HUES48 (cell line): ENCODE data around the gene MMRN2.
"Not testable (repeated sequence)": the region's sequence is repeated elsewhere in the genome, so short reads cannot be mapped to it uniquely, and the experiment has no call there.

Experiments
- H3K27ac ChIP-seq: one replicate; pipeline ENCODE4 v1.7.0; 2013; ENCODE audit warnings: low read depth, low read length, inconsistent platforms
- H3K27me3 ChIP-seq: 2 replicates; pipeline ENCODE4 v1.6.1; 2013; ENCODE audit warnings: mild to moderate bottlenecking, low read length; ENCODE audit not compliant: control insufficient read depth, insufficient read depth
- H3K36me3 ChIP-seq: 2 replicates; pipeline ENCODE4 v1.6.1; 2013; ENCODE audit warnings: low read length; ENCODE audit not compliant: control insufficient read depth, insufficient read depth
- H3K4me1 ChIP-seq: 2 replicates; pipeline ENCODE4 v1.6.1; 2013; ENCODE audit warnings: mild to moderate bottlenecking, low read length; ENCODE audit not compliant: control insufficient read depth, insufficient read depth
- H3K4me3 ChIP-seq: 2 replicates; pipeline ENCODE4 v1.5.1; 2013; ENCODE audit warnings: mild to moderate bottlenecking, low read depth, low read length
- H3K9ac ChIP-seq: 2 replicates; pipeline ENCODE4 v1.6.1; 2013; ENCODE audit warnings: mild to moderate bottlenecking, low read depth, low read length, moderate library complexity
- H3K9me3 ChIP-seq: 2 replicates; pipeline ENCODE4 v1.6.1; 2013; ENCODE audit warnings: low read length; ENCODE audit not compliant: control insufficient read depth, insufficient read depth

Gene MMRN2

DNA sequence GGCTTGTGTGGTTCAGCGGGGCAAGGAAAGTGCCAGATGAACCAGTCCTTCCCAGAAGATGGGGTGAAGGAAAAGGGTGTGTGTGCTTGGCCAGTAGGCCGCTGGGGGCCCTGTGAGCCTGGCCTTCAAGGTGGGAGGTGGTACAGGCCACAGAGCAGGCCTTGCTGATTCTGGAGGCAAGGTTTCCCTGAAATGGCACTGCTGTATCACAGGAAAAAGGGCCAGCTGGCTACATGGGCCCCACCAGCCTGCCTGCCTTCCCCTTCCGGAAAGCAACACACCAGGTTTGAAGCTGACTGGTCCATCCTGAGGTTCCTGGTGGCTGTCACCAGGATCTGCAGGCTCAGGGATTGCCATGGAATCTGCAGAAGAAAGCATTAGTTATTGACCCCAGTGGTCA is 12.5 kb downstream of the MMRN2 start:
- peaks cover 4% of the 10 kb centered on the region; the same call in 1 of the 2 replicates for H3K4me1 ChIP-seq
- no peak overlapping the region for H3K4me3 ChIP-seq
- H3K36me3 ChIP-seq: no peaks in the 10 kb centered on the region
- H3K9ac ChIP-seq: no peak overlapping the region
- no peak overlapping the region for H3K27ac ChIP-seq
- H3K27me3 ChIP-seq: no peaks in the 10 kb centered on the region
- no peaks in the 10 kb centered on the region for H3K9me3 ChIP-seq

GRCh38 chr10:86944471-86944870 is 12.9 kb downstream of the MMRN2 start:
- H3K36me3 ChIP-seq: no peaks in the 10 kb centered on the region
- no peak overlapping the region for H3K4me3 ChIP-seq
- H3K27me3 ChIP-seq: no peaks in the 10 kb centered on the region
- H3K4me1 ChIP-seq: peaks cover 4% of the 10 kb centered on the region; the same call in 1 of the 2 replicates
- no peaks in the 10 kb centered on the region for H3K9me3 ChIP-seq
- H3K9ac ChIP-seq: no peak overlapping the region
- H3K27ac ChIP-seq: no peak overlapping the region

- Histone ChIP-seq H3K27me3 (no peaks in the 10 kb centered on the region), H3K4me1 (peaks cover 4% of the 10 kb centered on the region; the same call in 1 of the 2 replicates), H3K27ac (no peak overlapping the region), H3K4me3 (no peak overlapping the region), H3K36me3 (no peaks in the 10 kb centered on the region), H3K9me3 (no peaks in the 10 kb centered on the region), H3K9ac (no peak overlapping the region)
Measured at GRCh38 chr10:86944031-86944419, 13.4 kb downstream of the MMRN2 start.

DNA sequence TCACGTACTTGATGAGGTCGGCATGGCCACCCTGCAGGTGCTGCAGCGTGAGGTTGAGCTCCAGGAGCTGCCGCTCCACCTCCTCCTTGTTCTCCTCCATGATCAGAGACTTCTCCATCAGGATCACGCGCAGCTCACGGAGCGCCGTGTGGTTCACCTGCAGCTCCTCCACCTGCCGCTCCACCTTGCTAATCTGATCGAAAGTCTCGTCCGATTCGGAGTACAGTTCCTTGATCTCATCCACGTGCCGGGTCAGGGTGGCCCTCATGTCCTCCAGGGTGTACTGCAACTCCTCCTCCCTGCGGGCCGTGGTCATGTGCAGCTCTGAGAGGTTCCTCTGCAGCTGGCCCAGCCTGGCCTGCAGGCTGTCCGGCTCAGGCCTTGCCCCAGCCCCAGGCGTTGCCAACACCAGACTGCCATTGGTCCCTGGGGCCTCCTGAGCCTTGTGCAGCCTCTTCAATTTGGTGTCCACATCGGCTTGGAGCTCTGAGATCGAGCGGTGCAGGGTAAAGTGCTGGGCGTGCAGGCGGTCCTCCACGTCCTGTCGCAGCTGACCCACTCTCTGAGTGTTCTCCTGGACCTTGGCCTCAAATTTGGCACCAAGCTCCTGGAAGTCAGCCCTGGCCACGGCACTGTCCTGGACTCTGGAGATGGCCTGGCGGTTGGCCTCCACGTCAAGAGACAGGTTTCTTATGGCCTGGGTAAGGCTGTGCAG is 13.9 kb downstream of the MMRN2 start:
- Histone ChIP-seq H3K27me3 (no peaks in the 10 kb centered on the region), H3K27ac (no peak overlapping the region), H3K4me1 (peaks cover 4% of the 10 kb centered on the region; the same call in 1 of the 2 replicates), H3K9me3 (no peaks in the 10 kb centered on the region), H3K9ac (no peak overlapping the region), H3K36me3 (no peaks in the 10 kb centered on the region), H3K4me3 (no peak overlapping the region)

GRCh38 chr10:86942441-86943315 is 14.7 kb downstream of the MMRN2 start:
- no peaks in the 10 kb centered on the region for H3K27me3 ChIP-seq
- H3K9ac ChIP-seq: no peak overlapping the region
- peaks cover 4% of the 10 kb centered on the region; the same call in 1 of the 2 replicates for H3K4me1 ChIP-seq
- no peak overlapping the region for H3K27ac ChIP-seq
- H3K9me3 ChIP-seq: no peaks in the 10 kb centered on the region
- H3K4me3 ChIP-seq: no peak overlapping the region
- no peaks in the 10 kb centered on the region for H3K36me3 ChIP-seq

DNA sequence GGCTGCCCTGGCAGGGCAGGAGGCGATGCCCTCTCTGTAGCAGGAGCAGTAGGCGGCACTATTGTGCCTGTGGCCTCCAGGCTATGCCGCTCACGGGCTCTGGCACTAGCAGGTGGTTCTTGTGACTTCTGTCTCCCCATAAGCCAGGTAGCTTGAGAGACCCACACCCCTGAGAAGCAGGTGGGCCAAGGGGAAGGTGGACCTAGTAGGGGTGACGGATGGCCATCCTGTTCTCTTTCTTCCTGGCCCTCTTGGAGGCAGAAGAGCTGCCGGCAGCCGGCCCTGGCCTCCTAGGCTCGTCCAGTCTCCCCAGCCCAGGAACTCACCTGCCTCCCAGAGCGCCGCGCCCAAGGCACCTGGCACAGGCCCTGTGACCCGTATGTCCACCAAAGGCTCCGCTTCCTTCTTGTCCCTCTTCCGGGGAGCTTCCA is 15.4 kb downstream of the MMRN2 start:
- Histone ChIP-seq H3K4me1 (peaks cover 4% of the 10 kb centered on the region; the same call in 1 of the 2 replicates), H3K4me3 (no peak overlapping the region), H3K36me3 (no peaks in the 10 kb centered on the region), H3K27me3 (no peaks in the 10 kb centered on the region), H3K9me3 (no peaks in the 10 kb centered on the region), H3K9ac (no peak overlapping the region), H3K27ac (no peak overlapping the region)

DNA sequence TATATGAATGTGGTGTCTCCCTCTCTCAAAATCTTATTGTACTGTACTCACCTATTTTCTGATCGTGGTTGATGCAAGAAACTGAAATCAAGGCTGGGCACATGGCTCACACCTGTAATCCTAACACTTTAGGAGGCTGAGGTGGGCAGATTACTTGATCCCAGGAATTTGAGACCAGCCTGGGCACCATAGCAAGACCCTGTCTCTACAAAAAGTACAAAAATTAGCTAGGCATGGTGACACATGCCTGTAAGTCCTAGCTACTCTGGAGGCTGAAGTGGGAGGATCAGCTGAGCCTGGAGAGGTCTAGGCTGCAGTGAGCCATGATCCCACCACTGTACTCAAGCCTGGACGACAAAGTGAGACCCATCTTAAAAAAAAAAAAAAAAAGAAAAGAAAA is 16.0 kb downstream of the MMRN2 start:
- Histone ChIP-seq H3K9ac (no peak overlapping the region), H3K4me3 (no peak overlapping the region), H3K9me3 (no peaks in the 10 kb centered on the region), H3K36me3 (no peaks in the 10 kb centered on the region), H3K4me1 (peaks cover 4% of the 10 kb centered on the region; the same call in 1 of the 2 replicates), H3K27ac (no peak overlapping the region), H3K27me3 (no peaks in the 10 kb centered on the region)

GRCh38 chr10:86940677-86941076 is 16.7 kb downstream of the MMRN2 start:
- no peak overlapping the region for H3K27ac ChIP-seq

DNA sequence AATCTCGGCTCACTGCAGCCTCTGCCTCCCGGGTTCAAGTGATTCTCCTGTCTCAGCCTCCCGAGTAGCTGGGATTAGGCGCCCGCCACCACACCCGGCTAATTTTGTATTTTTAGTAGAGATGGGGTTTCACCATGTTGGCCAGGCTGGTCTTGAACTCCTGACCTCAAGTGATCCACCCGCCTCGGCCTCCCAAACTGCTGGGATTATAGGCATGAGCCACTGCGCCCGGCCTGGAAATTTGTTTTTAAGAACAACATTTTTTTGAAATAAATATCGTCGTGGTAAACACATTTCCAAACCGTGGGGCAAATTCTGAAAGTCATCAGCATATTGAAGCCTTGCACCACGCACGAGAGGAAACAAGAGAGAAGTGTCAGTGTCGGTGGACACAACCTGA is 17.3 kb downstream of the MMRN2 start:
- H3K27me3 ChIP-seq: not testable (repeated sequence)

More at GRCh38 chr10:86940677-86941076, 16.7 kb downstream of the MMRN2 start:
- no peaks in the 10 kb centered on the region for H3K27me3 ChIP-seq
- H3K4me3 ChIP-seq: no peak overlapping the region
- H3K4me1 ChIP-seq: peaks cover under 1% of the 10 kb centered on the region; the same call in 1 of the 2 replicates
- H3K36me3 ChIP-seq: no peaks in the 10 kb centered on the region
- no peak overlapping the region for H3K9ac ChIP-seq
- H3K9me3 ChIP-seq: no peaks in the 10 kb centered on the region

DNA sequence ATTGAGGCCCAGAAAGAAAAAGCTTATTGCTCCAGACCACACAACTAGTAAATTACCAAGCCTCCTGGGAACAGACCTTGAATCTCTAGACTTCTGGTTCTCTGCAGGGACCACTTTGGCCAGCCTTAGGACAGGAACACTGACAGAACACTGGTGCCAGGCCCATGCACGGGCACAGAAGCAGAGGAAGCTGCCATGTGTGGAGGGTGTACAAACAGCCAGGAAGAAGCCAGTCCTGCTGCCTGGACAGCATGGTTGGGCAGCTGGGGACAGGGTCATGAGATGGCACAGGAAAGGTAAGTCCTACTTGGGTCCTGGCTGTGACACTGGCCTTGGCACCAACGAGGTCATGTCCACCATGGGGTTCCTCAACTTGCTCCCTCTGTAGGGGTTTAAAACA is 19.2 kb downstream of the MMRN2 start:
- no peaks in the 10 kb centered on the region for H3K9me3 ChIP-seq
- no peak overlapping the region for H3K9ac ChIP-seq
- H3K4me3 ChIP-seq: no peak overlapping the region
- H3K27ac ChIP-seq: no peak overlapping the region
- no peaks in the 10 kb centered on the region for H3K36me3 ChIP-seq
- no peaks in the 10 kb centered on the region for H3K27me3 ChIP-seq
- H3K4me1 ChIP-seq: no peaks in the 10 kb centered on the region

More for the DNA sequence above, 17.3 kb downstream of the MMRN2 start:
- H3K9ac ChIP-seq, H3K4me3 ChIP-seq, H3K4me1 ChIP-seq, H3K9me3 ChIP-seq, H3K27ac ChIP-seq, H3K36me3 ChIP-seq: not testable (repeated sequence)
